HK-2 (cell line): ENCODE results near the gene RAPSN.

Experiments
- DNase-seq: peaks from one replicate; pipeline ENCODE4 v3.0.0-alpha.2; 2018; ENCODE audit not compliant: unreplicated experiment

Gene RAPSN

GRCh38 chr11:47448566-47449427 is at the start of gene RAPSN:
TSS of gene RAPSN (minus strand) at chr11:47449136. CDS start at chr11:47448964, 172 bp downstream.
- DNase-seq = no peak

DNA sequence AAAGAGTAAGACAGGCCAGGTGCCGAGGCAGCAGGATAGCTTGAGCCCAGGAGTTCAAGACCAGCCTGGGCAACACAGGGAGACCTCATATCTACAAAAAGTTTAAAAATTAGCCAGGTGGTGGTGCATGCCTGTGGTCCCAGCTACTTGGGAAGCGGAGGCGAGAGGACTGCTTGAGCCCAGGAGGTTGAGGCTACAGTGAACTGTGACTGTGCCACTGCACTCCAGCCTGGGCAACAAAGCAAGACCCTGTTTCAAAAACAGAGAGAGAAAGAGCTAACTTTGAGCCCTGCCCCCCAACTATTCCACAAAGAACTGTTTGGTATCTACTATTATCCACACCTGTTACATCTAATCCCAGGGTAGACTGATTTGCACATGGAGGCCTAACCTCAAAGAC is 49.2 kb upstream of the RAPSN start:
- DNase-seq = no peak

GRCh38 chr11:47496808-47497207 is 47.9 kb upstream of the RAPSN start:
- no peak for DNase-seq

- no peak for DNase-seq
Observed at GRCh38 chr11:47495856-47496217, 46.9 kb upstream of the RAPSN start.

DNA sequence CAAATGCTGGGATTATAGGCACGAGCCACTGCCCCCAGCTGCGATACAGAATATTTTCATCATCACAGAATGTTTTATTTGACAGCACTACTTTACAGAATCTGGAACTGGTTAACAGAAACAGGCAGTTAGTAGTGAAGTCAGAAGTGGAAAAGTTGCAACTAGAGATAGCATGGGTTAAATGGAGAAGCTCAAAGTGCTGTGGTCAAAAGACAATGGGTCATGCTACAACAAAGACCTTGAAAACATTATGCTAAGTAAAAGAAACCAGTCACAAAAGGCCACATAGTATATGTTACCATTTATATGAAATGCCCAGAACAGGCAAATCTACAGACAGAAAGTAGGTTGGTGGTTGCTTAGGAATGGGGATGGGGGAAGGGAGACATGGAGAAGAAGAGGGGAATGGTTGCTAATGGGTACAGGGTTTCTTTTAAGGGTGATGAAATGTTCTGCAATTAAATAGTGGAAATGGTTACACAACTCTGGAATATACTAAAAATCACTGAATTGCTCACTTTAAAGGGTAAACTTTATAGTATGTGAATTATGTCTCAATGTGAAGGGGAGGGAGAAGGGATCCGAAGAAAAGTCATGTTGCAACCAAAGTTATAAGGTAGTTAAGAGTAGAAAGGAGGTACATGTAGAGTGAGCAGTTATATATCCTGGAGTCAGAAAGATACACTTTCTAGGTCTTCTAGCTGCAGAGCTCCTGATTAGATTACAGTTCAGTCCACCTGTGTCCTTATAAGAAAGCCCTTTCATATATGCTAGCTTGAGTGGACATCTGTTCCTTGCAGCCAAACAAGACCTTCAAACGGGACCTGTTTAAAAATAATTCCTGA is 46.3 kb upstream of the RAPSN start:
- no peak for DNase-seq

DNA sequence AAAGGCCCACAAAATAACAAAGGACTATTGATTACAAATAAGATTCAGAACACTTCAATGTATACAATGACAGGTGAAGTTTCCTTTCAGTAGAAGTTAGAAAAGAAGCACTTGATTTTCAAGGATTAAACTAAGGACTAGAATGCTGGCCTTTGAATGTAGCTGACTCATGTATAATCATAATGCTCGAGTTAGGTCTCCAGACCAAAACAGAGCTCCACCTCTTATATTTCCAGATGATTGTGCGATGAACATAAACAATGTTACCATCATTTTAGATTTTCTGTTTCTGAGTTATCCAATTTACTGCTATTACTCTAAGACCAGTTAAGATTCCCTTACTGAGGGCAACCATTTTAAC is 40.4 kb upstream of the RAPSN start:
- no peak for DNase-seq

DNA sequence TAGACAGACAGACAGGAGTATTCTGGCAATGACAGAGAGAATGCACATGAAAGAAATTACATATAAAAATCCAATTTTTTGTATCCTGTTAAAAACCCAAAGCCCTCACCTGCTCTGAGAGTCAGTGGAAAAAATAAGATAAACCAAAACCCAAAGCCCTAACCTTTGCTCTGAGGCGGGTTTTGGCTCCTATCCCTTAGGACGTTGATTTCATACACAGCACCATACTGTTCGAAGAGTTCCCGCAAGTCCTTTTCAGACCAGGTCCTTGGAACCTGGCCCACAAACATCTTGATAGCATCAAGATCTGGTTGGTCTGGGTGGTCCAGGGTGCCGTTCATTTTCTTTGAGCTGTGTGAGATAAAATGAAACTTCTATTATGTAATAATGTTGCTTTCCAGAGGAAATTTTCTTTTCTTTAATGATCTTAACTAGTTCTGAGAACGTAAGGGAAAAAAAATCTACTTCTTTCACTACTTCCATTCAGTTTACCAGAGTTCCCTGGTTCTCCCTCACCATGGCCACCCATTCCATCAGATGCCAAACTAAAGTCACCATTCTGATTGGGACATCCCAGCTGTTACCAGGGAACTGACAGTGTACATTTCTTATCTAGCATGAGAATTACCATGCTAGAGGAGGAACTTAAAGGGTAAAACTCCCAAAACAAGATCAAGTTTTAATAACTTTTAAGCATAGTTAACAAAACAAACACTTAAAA is 39.9 kb upstream of the RAPSN start:
- DNase-seq = no peak

GRCh38 chr11:47488111-47488510 is 39.2 kb upstream of the RAPSN start:
- no peak for DNase-seq

DNA sequence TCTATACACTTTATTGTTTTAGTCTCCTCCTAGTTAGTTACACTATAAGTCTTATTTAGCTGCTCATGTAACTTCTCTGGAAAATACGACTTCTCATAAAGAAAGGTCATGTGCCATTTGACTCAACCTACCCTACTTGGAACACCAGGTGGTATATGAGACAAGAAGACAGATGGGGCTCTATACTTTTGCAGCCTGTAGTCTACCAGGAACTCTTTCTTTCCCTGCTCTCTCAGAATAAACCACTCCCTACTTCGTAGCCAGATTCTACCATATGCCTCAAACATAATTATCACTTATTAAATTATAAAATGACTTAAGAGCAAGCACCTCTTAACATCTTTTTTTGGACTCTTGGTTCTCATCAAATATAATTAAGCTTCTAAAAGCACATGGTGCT is 38.5 kb upstream of the RAPSN start:
- DNase-seq = no peak

DNA sequence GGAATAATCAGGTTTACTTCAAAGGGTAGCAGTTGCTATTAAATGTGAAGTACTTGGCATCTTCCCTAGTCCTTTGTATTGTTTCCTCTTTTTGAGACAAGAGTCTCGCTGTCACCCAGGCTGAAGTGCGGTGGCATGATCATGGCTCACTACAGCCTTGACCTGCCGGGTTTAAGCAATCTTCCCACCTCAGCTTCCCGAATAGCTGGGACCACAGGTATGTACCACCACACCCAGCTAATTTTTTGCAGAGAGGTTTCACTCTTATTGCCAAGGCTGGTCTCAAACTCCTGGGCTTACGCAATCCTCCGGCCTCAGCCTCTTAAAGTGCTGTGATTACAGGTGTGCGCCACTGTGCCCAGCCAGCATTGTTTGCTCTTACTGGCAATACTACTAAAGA is 36.2 kb upstream of the RAPSN start:
- DNase-seq = no peak

DNA sequence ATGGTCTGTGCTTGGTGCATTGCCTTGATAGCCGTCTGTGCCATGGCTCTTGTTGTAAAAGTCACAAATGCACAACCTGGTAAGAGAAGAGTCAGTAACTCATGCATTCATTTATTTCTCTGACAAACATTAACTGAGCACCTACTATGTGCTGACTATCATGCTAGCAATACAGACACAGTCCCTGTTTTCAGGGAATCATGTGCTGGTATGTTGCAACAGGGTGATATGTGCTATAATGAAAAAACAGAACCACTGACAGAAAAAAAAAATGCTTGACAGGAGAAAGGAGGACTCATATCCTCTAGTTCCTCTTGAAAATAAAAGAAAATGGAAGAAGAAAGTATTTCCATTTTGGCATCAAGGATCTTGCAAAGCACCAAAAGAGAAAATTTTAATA is 34.5 kb upstream of the RAPSN start:
- DNase-seq = no peak

DNA sequence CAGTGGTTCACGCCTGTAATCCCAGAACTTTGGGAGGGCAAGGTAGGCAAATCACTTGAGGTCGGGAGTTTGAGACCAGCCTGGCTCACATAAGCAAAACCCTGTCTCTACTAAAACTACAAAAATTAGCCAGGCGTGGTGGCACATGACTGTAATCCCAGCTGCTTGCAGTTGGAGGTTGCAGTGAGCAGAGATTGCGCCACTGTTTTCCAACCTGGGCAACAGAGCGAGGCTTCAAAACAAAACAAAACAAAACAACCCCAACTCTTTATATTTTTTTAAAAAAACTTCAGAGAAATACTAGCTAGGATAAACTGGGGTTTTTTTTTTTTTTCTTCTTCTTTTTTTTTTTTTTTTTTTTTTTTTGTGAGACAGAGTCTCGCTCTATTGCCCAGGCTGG is 31.8 kb upstream of the RAPSN start:
- no peak for DNase-seq

DNA sequence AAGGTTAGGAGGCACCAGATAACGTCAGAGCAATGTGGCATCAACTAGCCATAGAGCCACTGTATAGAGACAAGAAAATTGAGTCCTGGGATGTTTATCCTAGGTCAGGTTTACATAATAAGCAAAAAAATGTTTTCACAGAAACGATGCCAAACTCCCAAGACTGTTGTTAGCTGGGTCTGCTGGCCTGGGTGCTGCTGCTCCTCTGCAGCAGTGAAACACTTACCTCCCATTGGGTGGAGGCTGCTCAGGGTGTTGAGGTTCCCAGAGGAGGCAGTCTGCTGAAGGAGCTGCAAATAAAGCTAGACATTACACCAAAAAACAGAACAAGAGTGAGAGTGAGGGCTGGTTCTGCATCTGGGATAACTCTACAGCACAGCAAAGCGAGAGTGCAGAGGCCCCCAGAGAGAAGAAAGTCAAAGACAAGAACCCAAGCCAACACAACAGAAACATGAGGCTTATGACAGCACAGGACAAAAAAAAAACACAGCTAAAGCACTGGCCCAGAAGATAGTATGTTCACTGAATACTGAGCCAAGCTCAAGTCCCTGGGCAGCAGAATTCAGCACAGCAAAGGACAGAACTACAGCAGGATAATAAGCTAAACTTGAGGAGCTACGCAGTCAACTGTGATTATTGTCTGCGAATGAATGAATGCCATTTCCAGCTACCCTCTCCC is 29.9 kb upstream of the RAPSN start:
- DNase-seq = no peak

- no peak for DNase-seq
Observed at GRCh38 chr11:47477753-47478152, 28.8 kb upstream of the RAPSN start.

DNA sequence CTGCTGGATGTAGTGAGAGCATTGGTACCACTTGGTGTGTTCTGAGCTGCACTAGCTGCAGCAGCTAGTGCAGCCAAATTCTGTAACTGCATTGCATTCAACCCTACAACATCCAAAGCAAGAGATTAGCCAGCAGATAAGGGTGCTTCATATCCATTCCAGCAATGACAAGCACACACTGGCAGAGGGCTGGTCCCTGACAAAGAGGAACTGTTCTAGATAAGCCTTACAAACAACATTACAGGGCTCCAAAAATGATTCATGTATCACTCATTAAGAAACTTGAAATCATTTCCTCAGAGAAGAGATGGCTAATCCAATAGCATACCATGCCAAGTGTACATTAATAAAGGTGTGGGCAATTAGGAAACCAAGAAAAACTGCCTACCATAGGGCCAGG is 28.4 kb upstream of the RAPSN start:
- no peak for DNase-seq

GRCh38 chr11:47470671-47471070 is 21.7 kb upstream of the RAPSN start:
- DNase-seq = no peak

GRCh38 chr11:47469361-47470179 is 20.6 kb upstream of the RAPSN start:
- DNase-seq = no peak

- no peak for DNase-seq
Observed at GRCh38 chr11:47468598-47469214, 19.8 kb upstream of the RAPSN start.

DNA sequence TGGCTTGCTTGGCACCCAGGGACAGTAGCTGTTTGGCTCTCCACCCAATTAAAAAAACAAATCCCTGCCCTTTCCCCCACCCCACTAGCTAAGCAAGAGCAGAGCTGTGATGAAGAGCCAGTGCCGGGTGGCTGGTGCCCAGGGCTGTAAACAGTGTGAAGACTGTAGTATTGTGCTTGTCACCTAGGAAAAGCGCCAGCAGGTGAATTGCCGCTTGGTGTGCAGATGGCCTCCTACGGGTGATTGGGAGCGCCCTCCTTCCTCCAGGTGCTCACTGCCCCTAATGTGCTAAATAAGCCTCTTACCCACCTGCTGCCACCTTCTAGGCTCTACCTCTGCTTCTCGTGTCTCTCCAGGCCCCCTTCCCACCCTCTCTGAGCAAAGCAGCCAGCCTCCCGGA is 18.4 kb upstream of the RAPSN start:
- DNase-seq = no peak

DNA sequence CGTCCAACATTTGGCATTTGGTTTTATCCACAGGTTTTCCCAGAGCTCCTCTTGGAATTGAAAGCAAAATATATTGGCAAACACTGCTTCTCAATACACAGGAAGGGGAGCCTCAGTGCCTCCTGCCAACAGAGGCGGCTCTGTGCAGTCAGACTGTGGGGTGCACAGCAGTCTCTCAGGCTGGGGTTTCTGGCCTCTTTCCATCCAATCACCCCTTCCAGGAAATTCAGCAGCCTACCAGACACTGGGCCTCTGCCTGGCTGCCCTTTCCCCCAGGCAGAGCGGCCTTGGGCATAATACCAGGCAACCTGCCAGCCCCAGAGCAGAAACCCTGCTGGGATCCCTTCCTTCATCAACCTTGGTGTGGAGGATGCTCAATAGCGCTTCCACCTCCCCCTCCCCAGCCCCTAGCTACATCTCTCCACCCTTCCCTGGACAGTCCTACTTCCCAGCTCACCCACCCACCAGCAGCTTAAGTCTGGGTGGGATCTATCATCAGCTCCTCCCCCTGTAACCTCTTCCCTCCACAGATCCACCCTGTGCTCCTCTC is 17.8 kb upstream of the RAPSN start:
- no peak for DNase-seq
